ENCODE results near the gene ZNF763. TPM values are rescaled to one million over a fixed set of nuclear protein-coding genes. Genes with fewer than 3 reads are reported as not detected.
A peak's percentile ranks its signal among the peaks of the same experiment; 100 is the strongest.
"Not testable (repeated sequence)": the region's sequence is repeated elsewhere in the genome, so short reads cannot be mapped to it uniquely, and the experiment has no call there.

Gene ZNF763
- under 1 TPM; 0.24 to 0.56 (median 0.27) TPM for total RNA-seq

- no peaks in the 10 kb centered on the region for H3K9me3 Mint-ChIP-seq
- H3K36me3 Mint-ChIP-seq (ENCODE audit: insufficient read depth) = peaks cover 4% of the 10 kb centered on the region
- H3K27me3 Mint-ChIP-seq (ENCODE audit: low read depth) = no peaks in the 10 kb centered on the region
- DNase-seq = peak; percentile 78
- peak within 1 kb of the TSS; percentile 88 for H3K4me3 Mint-ChIP-seq
- peaks cover 22% of the 10 kb centered on the region for H3K4me1 Mint-ChIP-seq (ENCODE audit: low read depth)
- peak; percentile 97 for ATAC-seq
These were observed at the start of gene ZNF763 for GRCh38 chr19:11964858-11965645. TSS of gene ZNF763 (plus strand) at chr19:11965040. CDS start at chr19:11965209, 169 bp downstream.

- ATAC-seq (no peak), DNase-seq (no peak)
- no peak overlapping the region for H3K4me3 Mint-ChIP-seq
- H3K36me3 Mint-ChIP-seq (ENCODE audit: insufficient read depth) = no peaks in the 10 kb centered on the region
- peaks cover 30% of the 10 kb centered on the region for H3K4me1 Mint-ChIP-seq (ENCODE audit: low read depth)
- no peaks in the 10 kb centered on the region for H3K9me3 Mint-ChIP-seq
- H3K27me3 Mint-ChIP-seq (ENCODE audit: low read depth) = no peaks in the 10 kb centered on the region
These were observed 42.9 kb upstream of the ZNF763 start for GRCh38 chr19:11921852-11922495.

DNA sequence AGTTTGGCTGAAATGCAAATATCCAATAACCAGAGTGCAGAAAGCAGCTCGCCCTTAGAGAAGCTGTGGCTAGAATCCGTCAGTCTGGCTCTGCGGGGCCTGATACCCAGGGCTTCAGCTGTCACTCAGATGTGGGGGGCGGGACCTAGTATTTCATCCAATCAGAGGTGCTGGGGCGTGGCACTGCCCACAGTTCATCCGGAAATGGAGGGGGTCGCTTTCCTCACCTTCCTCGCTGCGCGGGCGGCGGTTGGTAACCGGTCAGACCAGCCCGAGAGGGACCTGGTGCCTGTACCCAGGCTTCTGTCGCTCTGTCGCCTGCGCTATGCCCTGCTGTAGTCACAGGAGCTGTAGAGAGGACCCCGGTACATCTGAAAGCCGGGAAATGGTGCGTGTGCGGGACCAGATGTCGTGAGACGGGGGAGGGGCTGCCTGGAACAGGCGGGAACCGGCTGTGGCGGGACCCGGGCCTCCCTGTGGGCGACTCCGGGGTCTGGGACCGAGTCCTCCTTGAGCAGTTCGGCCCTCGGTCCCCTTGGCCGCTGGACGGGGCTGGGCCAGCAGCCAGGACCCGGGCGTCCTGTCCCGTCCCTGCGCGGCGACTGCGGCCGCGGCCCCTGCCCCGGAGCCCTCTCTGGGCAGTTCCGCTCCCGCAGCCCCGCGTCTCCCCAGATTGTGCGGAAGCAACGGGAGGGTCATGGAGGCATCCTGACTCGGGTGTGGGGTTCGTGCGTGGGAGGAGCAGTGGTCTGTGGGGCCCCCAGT is 39.8 kb upstream of the ZNF763 start, which contains the start of gene ZNF700:
TSS of gene ZNF700 (plus strand) at position 222 of the 765 bp plus-strand sequence. CDS start at position 326, 104 bp downstream.
- Mint-ChIP-seq H3K4me3 (peak within 1 kb of the TSS; percentile 98), H3K27me3 (ENCODE audit: low read depth) (no peaks in the 10 kb centered on the region), H3K9me3 (no peaks in the 10 kb centered on the region), H3K4me1 (ENCODE audit: low read depth) (peaks cover 42% of the 10 kb centered on the region), H3K36me3 (ENCODE audit: insufficient read depth) (no peaks in the 10 kb centered on the region)
- peak; percentile 94 to 96 for ATAC-seq
- peak; percentile 87 for DNase-seq

GRCh38 chr19:11925651-11926187 is 39.1 kb upstream of the ZNF763 start:
- H3K36me3 Mint-ChIP-seq (ENCODE audit: insufficient read depth); DNase-seq; H3K9me3 Mint-ChIP-seq; H3K27me3 Mint-ChIP-seq (ENCODE audit: low read depth); ATAC-seq: not testable (repeated sequence)
- Mint-ChIP-seq H3K4me1 (ENCODE audit: low read depth) (peaks cover 45% of the 10 kb centered on the region), H3K4me3 (peak overlapping the region; percentile 98)

DNA sequence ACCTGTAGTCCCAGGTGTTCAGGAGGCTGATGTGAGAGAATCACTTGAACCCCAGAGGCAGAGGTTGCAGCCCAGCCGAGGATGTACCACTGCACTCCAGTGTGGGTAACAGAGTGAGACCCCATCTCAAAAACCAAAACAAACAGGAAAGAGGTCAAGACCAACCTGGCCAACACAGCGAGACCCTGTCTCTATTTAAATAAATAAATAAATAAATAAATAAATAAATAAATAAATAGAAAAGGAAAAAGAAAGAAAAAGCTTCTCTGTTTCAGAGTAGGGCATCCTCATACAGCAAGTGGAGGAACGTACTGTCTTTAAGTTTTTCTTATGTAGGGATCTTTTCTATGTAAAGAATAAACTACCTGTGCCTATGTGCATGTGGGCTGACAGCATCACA is 37.6 kb upstream of the ZNF763 start:
- peaks cover 55% of the 10 kb centered on the region for H3K4me1 Mint-ChIP-seq (ENCODE audit: low read depth)
- ATAC-seq (no peak), DNase-seq (no peak)
- no peaks in the 10 kb centered on the region for H3K27me3 Mint-ChIP-seq (ENCODE audit: low read depth)
- H3K4me3 Mint-ChIP-seq = no peak overlapping the region
- peaks cover 4% of the 10 kb centered on the region for H3K9me3 Mint-ChIP-seq
- H3K36me3 Mint-ChIP-seq (ENCODE audit: insufficient read depth) = peaks cover 4% of the 10 kb centered on the region

DNA sequence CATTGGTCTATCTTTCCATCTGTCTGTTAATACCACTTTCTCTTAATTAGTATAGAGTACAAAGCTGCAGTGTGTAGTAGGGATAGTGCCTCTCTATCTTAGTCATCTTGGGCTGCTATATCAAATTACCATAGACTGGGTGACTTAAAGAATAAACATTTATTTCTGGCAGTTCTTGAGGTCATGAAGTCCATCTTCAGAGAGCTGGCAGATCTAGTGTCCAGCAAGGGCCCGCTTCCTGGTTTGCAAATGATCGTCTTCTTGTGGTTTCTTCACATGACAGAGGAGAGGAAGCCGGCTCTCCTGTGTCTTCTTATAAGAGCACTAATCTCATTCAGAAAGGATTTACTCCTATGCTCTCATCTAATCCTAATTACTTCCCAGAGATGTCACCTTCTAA is 33.8 kb upstream of the ZNF763 start:
- ATAC-seq = no peak
- Mint-ChIP-seq H3K4me3 (no peak overlapping the region), H3K36me3 (ENCODE audit: insufficient read depth) (peaks cover 16% of the 10 kb centered on the region), H3K9me3 (peaks cover 8% of the 10 kb centered on the region), H3K27me3 (ENCODE audit: low read depth) (no peaks in the 10 kb centered on the region), H3K4me1 (ENCODE audit: low read depth) (peaks cover 40% of the 10 kb centered on the region)
- no peak for DNase-seq

DNA sequence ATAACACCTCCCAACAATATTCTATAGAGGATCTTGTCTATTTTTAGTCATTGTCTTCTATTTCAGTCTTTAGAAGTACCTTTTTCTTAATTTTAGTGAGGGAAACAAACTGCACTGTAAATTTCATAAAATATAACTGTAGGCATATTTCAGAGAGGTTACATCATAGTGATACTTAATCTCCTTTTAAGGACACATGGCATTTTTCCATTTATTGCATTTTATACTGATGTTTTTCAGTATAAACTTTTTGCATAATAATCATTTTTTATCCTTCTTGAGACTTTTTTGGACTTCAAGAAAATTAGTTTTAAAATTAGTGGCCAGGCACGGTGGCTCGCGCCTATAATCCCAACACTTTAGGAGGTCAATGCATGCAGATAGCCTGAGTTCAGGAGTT is 33.3 kb upstream of the ZNF763 start:
- DNase-seq = no peak
- Mint-ChIP-seq H3K4me1 (ENCODE audit: low read depth) (peaks cover 36% of the 10 kb centered on the region), H3K9me3 (peaks cover 8% of the 10 kb centered on the region), H3K36me3 (ENCODE audit: insufficient read depth) (peaks cover 19% of the 10 kb centered on the region), H3K27me3 (ENCODE audit: low read depth) (no peaks in the 10 kb centered on the region), H3K4me3 (no peak overlapping the region)
- no peak for ATAC-seq

- H3K27me3 Mint-ChIP-seq (ENCODE audit: low read depth); H3K4me3 Mint-ChIP-seq; ATAC-seq; DNase-seq: not testable (repeated sequence)
- Mint-ChIP-seq H3K9me3 (peaks cover 21% of the 10 kb centered on the region), H3K4me1 (ENCODE audit: low read depth) (peaks cover 19% of the 10 kb centered on the region), H3K36me3 (ENCODE audit: insufficient read depth) (peaks cover 50% of the 10 kb centered on the region)
These were observed 29.0 kb upstream of the ZNF763 start for GRCh38 chr19:11935829-11936228.

- not testable (repeated sequence) for ATAC-seq; H3K4me3 Mint-ChIP-seq; DNase-seq; H3K4me1 Mint-ChIP-seq (ENCODE audit: low read depth); H3K27me3 Mint-ChIP-seq (ENCODE audit: low read depth)
- peaks cover 34% of the 10 kb centered on the region for H3K9me3 Mint-ChIP-seq
- peaks cover 62% of the 10 kb centered on the region for H3K36me3 Mint-ChIP-seq (ENCODE audit: insufficient read depth)
These were observed 26.5 kb upstream of the ZNF763 start for GRCh38 chr19:11938383-11938782.

GRCh38 chr19:11941361-11941887 is 23.4 kb upstream of the ZNF763 start:
- not testable (repeated sequence) for H3K27me3 Mint-ChIP-seq (ENCODE audit: low read depth); H3K4me3 Mint-ChIP-seq; DNase-seq; H3K4me1 Mint-ChIP-seq (ENCODE audit: low read depth); ATAC-seq
- Mint-ChIP-seq H3K36me3 (ENCODE audit: insufficient read depth) (peaks cover 75% of the 10 kb centered on the region), H3K9me3 (peaks cover 42% of the 10 kb centered on the region)

DNA sequence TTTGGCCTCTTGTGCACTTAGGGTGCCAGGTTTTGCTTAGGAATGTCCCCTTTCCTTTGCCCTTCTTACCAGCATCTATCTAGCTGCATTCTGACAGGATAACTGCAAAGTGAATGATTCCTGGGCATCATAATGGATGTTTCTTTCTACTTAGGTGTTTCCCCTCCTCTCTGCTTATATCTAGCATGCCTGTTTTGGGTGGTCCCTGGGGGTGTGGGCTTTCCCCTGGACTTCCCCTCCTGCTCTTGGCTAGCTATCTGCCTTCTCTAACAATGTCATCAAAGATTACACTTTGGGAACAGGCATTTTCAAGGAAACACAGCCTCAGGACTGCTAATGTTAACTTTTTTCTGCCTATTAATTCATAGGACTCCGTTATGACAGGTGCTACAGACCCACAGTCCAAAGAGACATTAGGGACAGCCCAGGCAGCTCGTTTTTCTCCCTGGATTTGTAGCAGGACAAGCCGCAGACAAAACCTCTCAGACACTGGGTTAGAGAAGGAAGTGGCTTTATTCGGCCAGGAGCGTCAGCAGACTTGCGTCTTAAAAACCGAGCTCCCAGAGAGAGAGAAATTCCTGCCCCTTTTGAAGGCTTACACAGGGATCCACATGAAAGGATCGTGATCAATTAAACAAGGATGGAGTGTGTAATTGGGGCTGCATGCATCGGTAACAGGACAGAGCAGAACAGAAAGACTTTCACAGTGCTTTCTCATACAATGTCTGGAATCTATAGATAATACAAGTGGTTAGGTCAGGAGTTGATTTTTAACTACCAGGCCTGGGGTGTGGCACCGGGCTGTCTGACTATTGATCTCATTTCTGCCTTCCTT is 22.6 kb upstream of the ZNF763 start:
- no peak for DNase-seq
- H3K4me1 Mint-ChIP-seq (ENCODE audit: low read depth) = no peaks in the 10 kb centered on the region
- peaks cover 76% of the 10 kb centered on the region for H3K36me3 Mint-ChIP-seq (ENCODE audit: insufficient read depth)
- H3K27me3 Mint-ChIP-seq (ENCODE audit: low read depth) = no peaks in the 10 kb centered on the region
- no peak overlapping the region for H3K4me3 Mint-ChIP-seq
- no peak for ATAC-seq
- peaks cover 43% of the 10 kb centered on the region for H3K9me3 Mint-ChIP-seq

GRCh38 chr19:11942843-11943108 is 22.1 kb upstream of the ZNF763 start:
- Mint-ChIP-seq H3K4me1 (ENCODE audit: low read depth) (no peaks in the 10 kb centered on the region), H3K4me3 (no peak overlapping the region)
- no peak for DNase-seq

GRCh38 chr19:11944656-11945055 is 20.2 kb upstream of the ZNF763 start:
- H3K27me3 Mint-ChIP-seq (ENCODE audit: low read depth) = no peaks in the 10 kb centered on the region

More at GRCh38 chr19:11942843-11943108, 22.1 kb upstream of the ZNF763 start:
- peaks cover 79% of the 10 kb centered on the region for H3K36me3 Mint-ChIP-seq (ENCODE audit: insufficient read depth)
- H3K27me3 Mint-ChIP-seq (ENCODE audit: low read depth) = no peaks in the 10 kb centered on the region
- no peak for ATAC-seq
- peaks cover 48% of the 10 kb centered on the region for H3K9me3 Mint-ChIP-seq

More at GRCh38 chr19:11944656-11945055, 20.2 kb upstream of the ZNF763 start:
- H3K9me3 Mint-ChIP-seq = peaks cover 59% of the 10 kb centered on the region
- no peaks in the 10 kb centered on the region for H3K4me1 Mint-ChIP-seq (ENCODE audit: low read depth)
- ATAC-seq (no peak), DNase-seq (no peak)
- H3K36me3 Mint-ChIP-seq (ENCODE audit: insufficient read depth) = peaks cover 84% of the 10 kb centered on the region
- H3K4me3 Mint-ChIP-seq = no peak overlapping the region
